ENCODE data around the gene IWS1.
"Not testable (repeated sequence)": the region's sequence is repeated elsewhere in the genome, so short reads cannot be mapped to it uniquely, and the experiment has no call there.

Gene IWS1

GRCh38 chr2:127527001-127527804 lies 914 bp upstream of the IWS1 start:
- no peak for DNase-seq

- no peak for DNase-seq
Observed at GRCh38 chr2:127525691-127526131, 578 bp downstream of the IWS1 start.

- not testable (repeated sequence) for DNase-seq
Observed at GRCh38 chr2:127524198-127524834, 2.0 kb downstream of the IWS1 start.

GRCh38 chr2:127523269-127523939 lies 2.9 kb downstream of the IWS1 start:
- DNase-seq = no peak

- DNase-seq = no peak
Observed at GRCh38 chr2:127520424-127520823, 5.9 kb downstream of the IWS1 start.

GRCh38 chr2:127517465-127517864 lies 8.8 kb downstream of the IWS1 start:
- no peak for DNase-seq

GRCh38 chr2:127516041-127516762 lies 10.1 kb downstream of the IWS1 start:
- no peak for DNase-seq

GRCh38 chr2:127515383-127515915 lies 10.8 kb downstream of the IWS1 start:
- DNase-seq = no peak

GRCh38 chr2:127514485-127514884 lies 11.8 kb downstream of the IWS1 start:
- DNase-seq = no peak

- no peak for DNase-seq
Observed at GRCh38 chr2:127514076-127514475, 12.2 kb downstream of the IWS1 start.

- DNase-seq = no peak
Observed at GRCh38 chr2:127512362-127512761, 13.9 kb downstream of the IWS1 start.

GRCh38 chr2:127511917-127512316 lies 14.4 kb downstream of the IWS1 start:
- DNase-seq = no peak

GRCh38 chr2:127511090-127511695 lies 15.1 kb downstream of the IWS1 start:
- DNase-seq = no peak

- DNase-seq = no peak
Observed at GRCh38 chr2:127510073-127510472, 16.2 kb downstream of the IWS1 start.

GRCh38 chr2:127508631-127509034 lies 17.7 kb downstream of the IWS1 start:
- DNase-seq = no peak

- no peak for DNase-seq
Observed at GRCh38 chr2:127508023-127508630, 18.2 kb downstream of the IWS1 start.

- DNase-seq = no peak
Observed at GRCh38 chr2:127506510-127506909, 19.8 kb downstream of the IWS1 start.

- no peak for DNase-seq
Observed at GRCh38 chr2:127504552-127505430, 21.5 kb downstream of the IWS1 start.

GRCh38 chr2:127503491-127503890 lies 22.8 kb downstream of the IWS1 start:
- DNase-seq = no peak

GRCh38 chr2:127498386-127498785 lies 27.9 kb downstream of the IWS1 start:
- DNase-seq = no peak

GRCh38 chr2:127490283-127490682 lies 36.0 kb downstream of the IWS1 start:
- DNase-seq = no peak
